Stimulated activated CD8-positive, alpha-beta memory T cell treated with anti-CD3 and anti-CD28 coated beads, Interleukin-15, amount 100 ng/mL, for 24 hours (primary cell): ENCODE results near the gene SND1.

ENCODE experiments used
- DNase-seq: peaks from one replicate; pipeline ENCODE4 v3.0.0-alpha.2; 2020; ENCODE audit warnings: low read depth

SND1 gene

DNA sequence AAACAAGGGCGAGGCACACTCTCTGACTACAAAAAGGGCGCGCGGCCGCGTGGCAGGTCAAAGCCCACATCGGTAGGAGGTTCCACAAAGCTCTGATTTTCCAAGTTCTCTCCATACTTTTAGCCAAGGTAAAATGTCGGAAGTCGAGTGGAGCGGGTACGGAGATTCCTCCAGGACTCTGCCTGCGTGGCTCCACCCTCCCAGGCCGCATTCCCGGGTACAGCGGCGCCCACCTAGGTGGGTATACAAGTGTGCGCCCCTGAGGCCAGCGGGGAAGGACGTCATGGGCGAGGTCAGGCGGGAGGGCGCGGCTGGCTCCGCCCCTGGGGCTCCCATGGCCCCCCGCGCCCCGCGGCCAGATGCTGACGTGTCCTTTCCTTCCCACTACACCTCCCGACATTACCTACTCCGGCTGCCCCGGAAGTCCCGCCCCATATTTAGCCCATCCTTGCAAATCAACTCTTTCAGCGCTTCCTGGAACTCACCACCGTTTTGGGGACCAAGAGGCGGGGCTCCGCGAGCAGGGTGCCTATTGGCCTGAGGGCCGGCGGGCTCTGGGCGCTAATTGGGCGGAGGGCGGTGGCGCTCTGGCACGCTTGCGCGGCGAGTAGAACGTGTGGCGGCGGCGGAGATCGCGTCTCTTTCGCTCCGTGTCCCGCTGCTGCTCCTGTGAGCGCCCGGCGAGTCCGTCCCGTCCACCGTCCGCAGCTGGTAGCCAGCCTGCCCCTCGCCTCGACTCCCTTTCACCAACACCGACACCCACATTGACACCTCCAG is at the start of gene SND1:
Gene SND1 (plus strand): TSS at position 639 of the 777 bp plus-strand sequence. CDS start 180 bp downstream, outside the sequence.
- DNase-seq: peak; percentile 89

DNA sequence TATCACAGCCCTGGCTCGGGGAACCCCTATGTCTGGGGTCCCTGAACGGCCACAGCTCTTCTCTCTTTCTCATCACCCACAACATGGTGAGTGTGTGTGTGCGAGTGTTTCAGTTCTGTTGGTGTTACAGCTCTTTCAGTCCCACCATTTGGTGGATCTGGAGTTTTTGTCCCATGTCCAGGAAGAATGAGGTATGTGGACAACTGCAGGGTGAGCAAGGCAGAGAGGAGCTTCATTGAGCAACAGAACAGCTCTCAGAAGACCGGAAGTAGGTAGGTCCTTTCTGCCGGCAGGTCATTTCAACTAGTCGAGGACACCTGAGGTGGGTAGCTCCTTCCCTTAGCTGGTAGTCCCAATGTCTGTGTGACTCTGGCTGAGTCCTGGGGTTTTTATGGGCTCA is 43.5 kb upstream of the SND1 start:
- no peak for DNase-seq

DNA sequence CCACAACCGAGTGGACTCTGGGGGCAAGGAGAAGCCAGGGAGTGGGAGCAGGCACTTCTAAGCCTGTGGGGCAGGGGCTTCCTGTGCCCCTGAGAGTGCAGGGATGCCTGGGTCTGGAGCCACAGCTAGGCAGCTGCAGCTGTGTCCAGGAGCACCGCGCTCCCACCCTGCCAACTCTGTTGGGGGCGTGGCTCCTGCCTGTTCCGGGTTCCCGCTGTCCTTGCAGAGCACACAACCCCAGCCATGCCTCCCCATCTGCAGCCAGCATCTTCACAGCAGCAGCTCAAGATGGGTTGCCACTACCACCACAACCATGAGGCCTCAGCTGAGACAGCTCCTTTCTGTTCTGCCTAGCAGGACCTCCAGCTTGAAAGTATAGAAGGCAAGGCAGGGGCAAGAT is 42.7 kb upstream of the SND1 start:
- DNase-seq: no peak

DNA sequence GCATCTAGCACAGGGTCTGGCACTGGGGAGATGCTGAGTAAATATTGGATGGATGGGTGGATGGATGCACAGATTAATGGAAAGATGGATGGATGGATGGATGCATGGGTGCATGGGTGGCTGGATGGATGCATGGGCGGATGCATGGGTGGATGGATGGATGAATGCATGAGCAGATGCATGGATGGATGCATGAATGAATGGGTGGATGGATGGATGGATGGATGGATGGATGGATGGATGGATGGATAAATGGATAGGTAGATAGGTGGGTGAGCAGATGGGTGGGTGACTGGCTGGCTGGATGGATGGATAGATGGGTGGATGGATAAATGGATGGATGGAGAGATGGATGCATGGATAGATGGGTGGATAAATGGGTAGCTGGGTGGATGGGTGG is 39.7 kb upstream of the SND1 start:
- no peak for DNase-seq

DNA sequence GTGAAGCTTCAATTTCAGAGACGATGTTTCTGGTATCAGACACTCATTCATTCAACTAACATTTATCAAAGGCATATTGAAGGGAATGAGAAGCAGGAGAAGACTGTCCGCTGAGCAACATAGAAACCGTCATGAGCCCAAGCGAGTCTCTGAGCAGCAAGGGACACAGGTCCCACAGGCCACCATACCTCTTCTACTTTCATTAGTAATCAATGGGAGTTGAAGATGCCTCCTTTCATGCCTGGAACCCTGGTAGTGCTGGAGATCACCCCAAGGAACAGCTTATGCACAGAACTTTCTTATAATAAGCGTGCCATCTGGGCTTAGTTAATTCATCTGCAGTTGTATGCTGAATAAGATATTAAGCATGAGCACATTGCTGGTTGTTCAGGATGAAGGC is 35.3 kb upstream of the SND1 start:
- no peak for DNase-seq

DNA sequence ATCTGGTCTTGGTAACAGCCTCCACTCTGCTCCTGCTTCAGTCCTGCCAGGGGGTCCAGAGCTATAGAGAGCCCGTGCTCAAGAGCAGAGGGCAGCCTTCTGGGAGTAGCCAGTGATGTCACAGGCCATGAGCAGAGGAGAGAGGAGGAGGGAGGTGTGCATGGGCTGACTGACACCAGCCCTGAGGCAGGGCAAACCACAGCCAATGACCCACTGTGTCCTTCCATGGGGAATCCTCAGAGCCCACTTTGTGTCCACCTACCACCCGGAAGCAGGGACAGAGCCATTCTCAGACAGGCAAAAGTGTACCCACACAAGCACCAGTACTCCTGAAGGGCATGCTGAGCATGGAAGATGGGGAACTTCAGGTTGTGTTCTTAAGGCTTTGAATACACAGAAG is 34.0 kb upstream of the SND1 start, which contains the start of gene PAX4:
Gene PAX4 (minus strand): TSS at position 101 of the 400 bp plus-strand sequence. CDS start 2,214 bp downstream, outside the sequence.
- no peak for DNase-seq

DNA sequence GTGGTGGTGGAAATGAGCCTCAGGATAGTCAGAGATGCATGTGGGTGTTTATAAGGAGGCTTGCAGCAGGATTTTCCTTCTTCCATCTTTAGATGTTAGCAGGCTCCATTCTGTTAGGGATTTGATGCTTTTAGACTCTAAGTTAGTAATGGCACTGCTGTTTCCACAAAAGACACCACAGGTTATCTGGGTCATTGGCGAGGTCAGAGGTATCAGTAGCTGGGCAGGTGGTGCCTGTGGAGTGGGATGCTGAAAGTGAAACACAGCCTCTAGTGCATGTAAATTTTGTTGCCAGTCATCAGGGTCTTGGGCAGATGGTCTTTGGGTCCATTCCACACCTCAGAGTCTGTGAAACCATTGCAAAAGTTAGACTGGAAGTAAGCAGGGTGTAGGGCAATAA is 33.2 kb upstream of the SND1 start:
- DNase-seq: no peak

DNA sequence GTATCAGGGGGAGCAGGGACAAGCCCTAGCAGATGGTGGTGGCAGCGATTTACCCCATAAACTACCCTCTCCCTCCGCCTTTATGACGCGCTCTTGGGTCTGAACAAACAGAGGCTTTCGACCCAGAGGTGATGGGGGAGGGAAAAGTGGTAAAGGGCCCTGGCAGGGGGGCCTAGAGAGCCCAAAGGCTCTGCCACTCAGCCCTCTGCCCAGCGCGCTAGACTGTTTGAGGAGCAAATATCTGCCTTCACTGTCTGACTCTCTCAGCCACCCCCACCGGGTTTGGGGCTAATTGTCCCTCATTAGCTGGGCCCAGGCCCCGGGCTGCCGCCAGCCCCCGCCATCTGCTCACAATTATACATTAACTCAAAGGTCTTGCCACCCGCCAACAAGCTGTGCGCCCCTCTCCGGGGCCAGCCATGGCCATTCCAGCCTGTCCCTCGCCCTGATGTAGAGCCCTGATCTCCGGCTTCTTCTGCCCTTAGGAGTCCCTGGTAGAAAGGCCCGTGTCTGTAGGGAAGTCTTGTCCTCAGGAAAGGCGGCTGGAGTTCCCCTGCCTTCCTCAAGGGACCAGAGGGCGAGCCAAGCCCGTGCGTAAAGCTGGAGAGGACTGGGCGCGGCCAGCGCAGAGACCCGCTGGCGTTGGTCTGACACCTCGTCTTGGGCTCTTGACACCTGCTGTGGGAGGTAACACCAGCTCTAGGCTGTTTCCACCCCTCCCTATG is 32.2 kb upstream of the SND1 start:
- no peak for DNase-seq

DNA sequence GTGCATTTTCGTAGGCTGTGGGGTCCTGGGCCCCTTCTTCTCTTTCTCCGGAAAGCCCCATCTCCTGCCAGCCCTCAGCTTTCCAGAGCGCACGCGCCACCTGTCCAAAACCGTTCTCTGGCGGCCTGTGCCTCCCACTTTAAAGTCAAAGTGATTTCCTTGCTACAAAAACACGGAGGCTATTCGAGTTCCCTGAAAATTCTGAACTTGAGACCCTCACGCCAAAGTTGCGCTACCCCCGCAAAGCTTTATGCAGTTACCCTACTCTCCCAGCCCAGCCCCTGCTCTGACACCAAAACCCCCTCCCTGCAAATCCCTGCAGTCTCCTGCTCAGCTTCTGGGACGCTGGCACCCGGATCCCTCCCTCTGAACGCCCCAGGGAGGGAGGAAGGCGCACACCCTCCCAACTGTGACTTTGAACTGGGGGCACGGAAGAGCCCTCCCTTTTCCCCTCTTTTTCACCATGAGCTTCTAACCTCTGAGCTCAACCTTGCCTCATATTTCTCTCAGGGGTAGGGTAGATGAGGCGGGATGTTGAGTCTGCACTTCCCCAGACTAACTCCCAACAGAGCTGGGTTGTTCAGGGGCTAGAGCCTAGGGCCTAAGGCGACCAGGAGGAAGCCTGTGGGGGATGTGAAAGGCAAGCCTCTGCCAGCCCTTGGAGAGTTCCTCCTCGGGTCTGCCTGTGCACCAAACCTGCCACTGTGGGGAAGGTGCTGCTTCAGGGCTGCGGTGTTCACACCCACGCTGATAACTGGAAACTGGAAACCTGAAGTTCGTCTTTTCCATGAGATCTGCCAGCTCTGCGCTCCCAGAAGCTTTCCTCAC is 31.4 kb upstream of the SND1 start:
- DNase-seq: no peak

DNA sequence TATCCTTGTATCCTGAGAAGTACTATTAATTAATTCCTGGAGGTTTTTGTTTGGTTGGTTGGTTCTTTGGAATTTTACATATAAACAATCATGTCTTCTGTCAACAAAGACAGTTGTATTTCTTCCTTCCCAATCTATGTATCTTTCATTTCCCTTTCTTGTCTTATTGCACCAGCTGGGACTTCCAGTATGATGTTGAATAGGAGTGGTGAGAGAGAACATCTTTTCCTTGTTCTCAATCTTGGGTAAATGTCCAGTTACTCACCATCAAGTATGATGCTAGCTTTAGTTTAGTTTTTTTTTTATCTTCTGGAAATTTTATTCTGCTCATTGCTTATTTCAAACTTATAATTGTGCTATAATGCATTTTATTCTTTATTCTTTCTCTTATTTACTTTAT is 26.7 kb upstream of the SND1 start:
- DNase-seq: no peak

DNA sequence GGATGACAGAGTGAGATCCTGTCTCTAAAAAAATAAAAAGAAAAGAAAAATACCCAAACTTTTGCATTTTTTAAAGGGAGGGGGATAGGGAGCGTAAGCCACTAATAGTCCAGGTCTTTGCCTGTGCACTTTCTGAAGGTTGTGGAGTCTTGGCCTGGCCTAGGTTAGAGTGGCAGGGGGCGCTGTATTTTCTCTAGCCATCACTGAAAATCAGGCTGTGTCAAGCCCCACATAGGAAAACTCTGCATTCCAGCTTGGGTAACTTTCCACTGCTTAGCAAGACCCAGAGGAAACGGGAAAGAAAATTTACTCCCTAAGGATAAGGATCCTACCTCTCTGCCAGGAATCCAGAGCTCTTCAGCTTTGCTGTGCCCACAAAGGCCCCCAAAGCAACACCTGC is 23.5 kb upstream of the SND1 start:
- DNase-seq: no peak

DNA sequence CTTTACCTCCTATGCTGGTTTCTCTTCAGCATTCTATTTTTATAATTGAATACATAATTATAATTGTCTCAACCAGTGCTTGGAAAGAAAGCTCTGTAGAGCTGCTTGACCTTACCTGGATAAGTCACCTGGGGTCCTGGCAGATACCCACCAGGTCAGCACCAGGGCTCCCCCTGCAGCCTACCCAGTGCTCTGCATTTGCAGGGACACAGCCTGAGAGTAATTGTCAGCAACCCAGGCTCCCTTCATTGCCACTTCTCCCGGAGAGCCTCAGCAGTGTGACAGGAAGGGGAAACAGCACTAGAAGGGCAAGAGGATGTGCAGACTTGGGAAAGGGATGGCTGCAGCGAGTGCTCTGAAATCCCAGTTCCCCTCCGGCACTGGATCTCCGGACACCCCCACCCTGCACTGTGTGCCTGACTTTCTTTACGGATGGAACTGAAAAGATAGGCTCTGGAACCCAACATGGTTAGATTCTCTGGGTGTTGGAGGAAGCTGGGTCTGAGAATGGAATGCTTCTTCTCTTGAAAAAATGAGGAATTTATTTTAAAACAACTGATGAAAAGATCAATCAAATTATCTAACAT is 22.6 kb upstream of the SND1 start:
- no peak for DNase-seq

DNA sequence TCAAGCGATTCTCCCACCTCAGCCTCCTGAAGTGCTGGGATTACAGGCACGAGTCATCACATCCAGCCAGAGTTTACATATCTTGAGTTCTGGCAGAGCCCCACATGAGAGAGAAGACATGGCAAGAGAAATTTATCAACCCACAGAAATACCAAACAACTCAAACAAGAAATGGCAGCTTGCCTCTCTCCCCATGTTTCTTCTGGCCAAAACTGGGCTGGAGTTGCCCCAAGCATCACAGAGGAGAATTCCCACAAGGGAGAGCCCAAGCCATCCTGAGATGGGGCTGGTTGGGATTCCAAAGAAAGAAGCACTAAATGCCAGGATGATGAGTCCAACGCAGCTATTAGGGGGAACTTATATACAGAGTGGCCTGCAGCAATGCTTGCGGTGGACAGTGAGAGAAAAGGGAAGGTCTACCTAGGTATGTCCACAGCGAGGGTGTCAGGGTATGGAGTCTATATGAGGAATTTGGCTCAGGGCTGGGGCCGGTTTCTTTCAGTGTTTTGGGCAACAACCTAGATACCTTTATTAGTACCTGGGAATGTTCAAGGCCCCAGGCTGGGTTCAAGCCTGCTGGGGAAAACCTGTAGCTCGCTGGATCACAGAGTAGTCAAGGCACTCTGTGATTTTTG is 19.6 kb upstream of the SND1 start:
- no peak for DNase-seq

DNA sequence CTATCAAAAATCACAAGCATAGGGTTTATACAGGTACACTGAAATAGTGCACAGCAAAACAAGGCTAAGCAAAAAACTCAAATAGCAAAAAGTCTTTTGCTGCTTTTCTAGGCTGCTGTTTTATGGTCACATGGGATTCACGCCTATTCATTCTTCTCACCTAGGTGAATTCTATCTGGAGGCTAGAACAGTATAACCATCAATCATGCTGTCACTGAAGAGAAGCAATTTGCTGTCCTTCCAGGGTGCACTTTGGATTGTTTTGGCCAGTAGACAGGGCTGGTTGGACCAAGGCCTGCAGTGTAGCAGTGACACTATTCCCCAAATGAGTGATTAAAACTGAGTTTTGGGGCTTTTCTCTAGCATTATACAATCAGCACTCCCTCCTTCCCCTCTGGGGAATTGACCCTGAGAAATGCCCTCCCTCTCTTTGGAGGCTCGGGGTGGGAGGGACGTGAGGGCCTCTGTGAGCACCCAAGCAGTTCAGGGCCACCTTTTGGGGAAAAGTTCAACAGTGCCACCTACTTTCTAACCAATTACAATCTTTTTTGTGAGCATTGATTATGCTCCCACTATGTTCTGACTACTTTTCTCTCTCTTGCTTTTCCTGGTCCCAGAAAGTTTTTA is 16.2 kb upstream of the SND1 start:
- no peak for DNase-seq

DNA sequence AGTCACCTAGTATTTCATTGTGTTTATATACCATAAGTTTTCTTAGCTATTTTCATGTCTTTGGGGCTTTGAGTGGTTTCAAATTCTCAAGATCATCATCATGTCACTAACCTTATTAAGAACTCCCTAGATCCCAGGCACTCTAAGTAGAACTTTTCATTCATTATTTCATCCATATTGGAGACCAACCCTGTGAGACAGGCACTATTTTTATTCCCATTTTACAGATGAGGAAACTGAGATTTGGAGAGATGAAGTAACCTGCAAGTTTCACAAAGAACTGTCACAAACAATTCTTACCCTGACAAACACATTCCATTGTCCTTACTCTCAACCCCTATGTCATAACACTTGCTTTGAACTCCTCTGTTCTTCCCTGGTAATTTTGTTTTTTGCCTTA is 13.8 kb upstream of the SND1 start:
- DNase-seq: no peak

DNA sequence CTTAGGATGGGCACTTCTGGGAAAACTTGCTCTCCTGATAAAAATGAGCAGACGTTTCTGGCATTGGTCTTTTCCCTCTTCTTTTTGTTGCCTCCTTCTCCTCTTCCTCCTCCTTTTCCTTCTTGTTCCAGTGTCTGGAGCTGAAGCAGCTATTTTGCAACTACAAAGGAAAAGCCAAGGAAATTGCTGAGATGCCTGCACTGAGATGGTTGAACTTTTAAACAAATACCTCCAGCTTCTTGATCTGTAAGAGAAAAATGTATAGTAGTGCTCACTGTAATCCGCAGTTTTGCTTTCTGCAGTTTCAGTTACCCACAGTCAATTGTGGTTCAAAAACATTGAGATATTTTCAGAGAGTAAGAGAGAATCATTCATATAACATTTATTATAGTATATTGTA is 7.5 kb upstream of the SND1 start:
- DNase-seq: no peak

DNA sequence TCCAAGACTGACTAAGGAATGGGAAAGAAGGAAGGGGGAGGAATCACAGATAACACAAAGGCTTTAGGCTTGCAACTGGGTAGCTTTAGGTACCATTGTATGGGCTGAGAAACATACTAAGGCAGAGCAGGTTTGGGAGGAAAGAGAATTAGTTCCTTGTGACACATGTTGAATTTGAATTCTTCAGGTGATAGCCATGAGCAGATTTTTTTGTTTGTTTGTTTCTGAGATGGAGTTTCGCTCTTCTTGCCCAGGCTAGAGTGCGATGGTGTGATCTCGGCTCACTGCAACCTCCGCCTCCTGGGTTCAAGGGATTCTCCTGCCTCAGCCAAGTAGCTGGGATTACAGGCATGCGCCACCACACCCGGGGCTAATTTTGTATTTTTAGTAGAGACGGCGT is 4.4 kb upstream of the SND1 start:
- DNase-seq: no peak

DNA sequence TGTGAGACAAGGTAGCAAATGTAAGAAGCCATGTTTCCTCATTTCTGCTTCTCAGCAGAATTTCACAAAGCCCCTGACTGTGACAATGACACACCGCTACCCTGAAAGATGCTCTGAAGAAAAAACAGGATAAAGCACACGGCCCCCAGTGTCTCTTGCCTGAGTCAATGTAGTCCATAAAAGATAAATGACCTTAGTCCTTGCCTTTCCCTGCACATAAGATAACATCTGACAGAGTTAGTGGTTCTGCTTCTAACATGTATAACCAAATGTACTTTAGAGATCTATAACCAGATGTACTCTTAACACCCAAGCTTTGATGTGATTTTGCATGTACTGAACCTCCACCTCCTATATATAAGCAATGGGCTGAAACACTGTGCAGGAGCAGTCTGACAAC is 3.0 kb upstream of the SND1 start:
- DNase-seq: no peak

DNA sequence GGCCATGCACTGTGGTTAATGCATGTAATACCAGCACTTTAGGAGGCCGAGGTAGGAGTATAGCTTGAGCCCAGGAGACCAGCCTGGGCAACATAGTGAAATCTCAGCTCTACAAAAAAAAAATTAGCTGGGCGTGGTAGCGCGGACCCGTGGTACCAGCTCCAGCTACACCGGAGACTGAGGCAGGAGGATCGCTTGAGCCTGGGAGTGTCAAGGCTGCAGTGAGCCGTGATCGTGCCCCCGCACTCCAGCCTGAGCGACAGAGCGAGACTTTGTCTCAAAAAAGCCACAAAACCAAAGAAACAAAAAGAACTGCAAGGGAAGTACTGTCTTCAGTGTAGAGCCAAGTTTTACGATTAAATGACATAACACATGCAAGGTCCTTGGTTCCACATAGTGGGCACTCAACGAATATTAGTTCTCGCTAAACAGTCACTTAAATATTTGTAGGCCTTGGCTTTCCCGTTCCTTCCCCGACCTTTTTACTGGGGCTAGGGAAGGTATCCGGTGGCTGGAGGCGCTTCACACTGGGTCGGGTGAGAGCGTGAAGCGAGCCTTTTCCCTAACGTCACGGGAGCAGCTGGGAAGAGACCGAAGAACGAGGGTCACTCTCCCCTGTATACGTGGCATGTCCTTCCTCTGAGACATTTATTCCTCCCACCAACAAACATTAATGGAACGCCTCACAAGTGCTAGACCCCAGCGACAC is 993 bp upstream of the SND1 start:
- no peak for DNase-seq

DNA sequence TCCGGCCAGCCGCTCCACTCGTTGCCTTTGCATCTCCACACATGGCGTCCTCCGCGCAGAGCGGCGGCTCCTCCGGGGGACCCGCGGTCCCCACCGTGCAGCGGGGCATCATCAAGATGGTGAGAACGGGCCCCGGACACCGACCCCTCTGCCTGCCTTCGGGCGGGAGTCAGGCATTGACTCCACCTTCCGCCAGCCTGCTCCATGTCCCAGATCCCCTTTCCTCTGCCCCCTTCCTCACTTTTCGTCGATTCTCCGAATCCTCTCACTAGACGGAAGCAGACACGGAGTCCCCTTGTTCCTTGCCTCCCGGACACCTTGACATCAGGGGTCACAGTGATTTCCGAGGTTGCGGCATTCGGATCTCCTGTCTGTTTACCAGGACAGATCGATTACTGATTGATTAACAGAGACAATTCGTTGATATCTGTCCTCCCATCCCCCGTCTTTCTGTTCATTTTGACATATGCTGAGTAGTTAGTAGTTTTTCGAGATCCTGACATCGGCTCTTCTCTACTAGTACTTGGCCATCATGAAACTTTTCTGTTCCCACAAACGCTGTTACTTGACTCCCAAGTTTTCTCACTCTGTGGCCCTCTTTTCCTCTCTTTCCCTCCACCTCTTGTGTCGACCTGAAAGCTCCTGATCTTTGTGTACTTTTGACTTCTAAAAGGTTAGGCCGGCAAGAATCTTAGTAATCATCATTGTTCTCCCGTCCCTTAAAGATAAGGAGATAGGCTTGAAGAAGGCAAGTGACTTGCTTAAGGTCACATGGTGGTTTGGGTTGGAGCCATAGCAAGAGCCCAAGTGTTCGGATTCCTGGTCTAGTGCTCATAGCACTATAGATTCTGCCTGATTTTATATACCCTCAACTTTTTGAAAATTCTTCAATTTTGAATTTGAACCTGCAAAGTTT is 597 bp downstream of the SND1 start:
- DNase-seq: no peak
